T47D (cell line): ENCODE measurements around the gene FPR2.
"Not testable (repeated sequence)": the region's sequence is repeated elsewhere in the genome, so short reads cannot be mapped to it uniquely, and the experiment has no call there.

Source experiments
- DNase-seq, 2 experiments: peaks; one replicate each; pipeline versions ENCODE4 v3.0.0 to v3.0.0-alpha.2; 2011 to 2012; ENCODE audit warnings: low read depth in 1 of 2, low spot score in 1 of 2
- JUND ChIP-seq: IDR thresholded peaks from 2 replicates; pipeline ENCODE4 v1.6.1; 2012; ENCODE audit warnings: low read depth
- in situ Hi-C: cut with HindIII; loops from 2 replicates; pipeline ENCODE4 v1.10.0; 2016; ENCODE audit warnings: low sequenced_read_pairs, low pct_unique_long_range_greater_than_20kb

Gene FPR2

DNA sequence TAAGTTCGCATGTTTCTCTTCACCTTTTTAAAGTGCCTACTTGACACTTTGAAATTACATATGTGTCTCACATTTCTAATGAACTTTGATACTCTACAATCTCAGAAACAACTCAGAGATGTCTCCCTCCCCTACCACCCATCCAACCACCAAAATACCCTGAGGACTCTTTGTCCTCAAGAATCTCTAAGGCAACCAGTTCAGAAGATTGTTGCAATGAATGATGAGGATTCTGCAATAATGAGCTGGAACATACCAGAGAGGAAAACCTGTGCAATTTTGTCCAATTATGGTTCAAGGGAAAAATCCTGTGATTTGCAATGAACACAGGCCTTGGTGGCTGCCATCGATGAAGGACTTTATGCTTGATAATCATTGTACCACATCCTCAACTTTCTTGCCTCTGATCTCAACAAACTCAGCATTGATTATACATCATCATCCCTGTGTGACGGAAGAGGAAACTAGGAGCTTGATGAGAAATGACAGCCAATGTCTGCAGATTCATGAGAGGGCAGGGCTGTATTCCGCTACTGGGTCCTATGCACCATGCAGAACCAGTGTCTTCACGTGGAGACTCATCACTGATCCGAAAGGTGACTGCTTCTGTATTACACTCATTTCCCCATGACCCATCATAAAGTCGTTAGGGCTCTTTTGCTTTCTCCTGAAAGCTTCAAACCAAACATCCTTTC lies 10.4 kb upstream of the FPR2 start:
- no peak for DNase-seq
- TF ChIP-seq JUND: no peak
- in situ Hi-C loops: no loop called here

- no peak for TF ChIP-seq JUND
- no peak for DNase-seq
- in situ Hi-C loops: no loop called here
Measured at GRCh38 chr19:51751655-51752054, 9.3 kb upstream of the FPR2 start, which contains the start of gene FPR1. Gene FPR1, minus strand, starts transcription at chr19:51751878. Its CDS starts 4,884 bp downstream, at chr19:51746994.

GRCh38 chr19:51754109-51754508 lies 6.9 kb upstream of the FPR2 start:
- no peak for TF ChIP-seq JUND
- no peak for DNase-seq
- in situ Hi-C loops: no loop called here

DNA sequence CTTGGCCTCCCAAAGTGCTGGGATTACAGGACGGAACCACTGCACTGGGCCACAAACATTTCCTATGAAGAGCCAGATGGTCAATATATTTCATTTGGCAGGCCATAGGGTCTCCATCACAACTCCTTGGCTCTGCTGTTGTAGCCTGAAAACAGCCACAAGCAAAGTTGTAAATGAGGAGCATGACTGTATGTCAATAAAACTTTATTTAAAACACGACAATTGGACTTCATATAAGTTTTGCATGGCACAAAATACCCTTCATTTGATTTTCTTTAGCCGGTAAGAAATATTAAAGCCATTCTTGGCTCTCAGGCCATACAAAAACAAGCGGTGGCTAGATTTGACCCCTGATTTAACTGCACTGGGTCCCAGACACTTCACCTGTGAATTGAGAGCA lies 6.2 kb upstream of the FPR2 start:
- TF ChIP-seq JUND: no peak
- no peak for DNase-seq
- in situ Hi-C loops: no loop called here

- no peak for TF ChIP-seq JUND
- no peak for DNase-seq
- in situ Hi-C loops: no loop called here
Measured at GRCh38 chr19:51755571-51755970, 5.4 kb upstream of the FPR2 start.

GRCh38 chr19:51761696-51762095 lies 716 bp downstream of the FPR2 start:
- in situ Hi-C loops: no loop called here
- no peak for TF ChIP-seq JUND

DNA sequence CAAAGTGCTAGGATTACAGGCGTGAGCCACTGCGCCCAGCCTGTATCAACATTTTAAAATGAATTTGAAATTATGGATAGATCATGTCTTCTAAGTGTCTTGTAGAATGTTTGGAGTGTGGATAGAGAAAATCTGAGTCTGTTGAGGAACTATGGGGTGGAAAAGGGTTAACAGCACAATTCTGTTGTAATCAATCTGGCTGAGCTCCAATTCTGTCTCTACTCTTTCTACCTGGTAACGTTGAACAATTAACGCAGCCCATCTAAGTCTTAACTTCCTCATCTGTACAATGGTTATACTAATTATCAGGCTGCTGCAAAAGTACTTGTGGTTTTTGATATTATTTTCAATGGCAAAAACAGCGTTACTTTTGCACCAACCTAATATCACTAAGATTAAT lies 4.1 kb downstream of the FPR2 start:
- TF ChIP-seq JUND: no peak
- in situ Hi-C loops: no loop called here
- no peak for DNase-seq

More at GRCh38 chr19:51761696-51762095, 716 bp downstream of the FPR2 start:
- DNase-seq: no peak

DNA sequence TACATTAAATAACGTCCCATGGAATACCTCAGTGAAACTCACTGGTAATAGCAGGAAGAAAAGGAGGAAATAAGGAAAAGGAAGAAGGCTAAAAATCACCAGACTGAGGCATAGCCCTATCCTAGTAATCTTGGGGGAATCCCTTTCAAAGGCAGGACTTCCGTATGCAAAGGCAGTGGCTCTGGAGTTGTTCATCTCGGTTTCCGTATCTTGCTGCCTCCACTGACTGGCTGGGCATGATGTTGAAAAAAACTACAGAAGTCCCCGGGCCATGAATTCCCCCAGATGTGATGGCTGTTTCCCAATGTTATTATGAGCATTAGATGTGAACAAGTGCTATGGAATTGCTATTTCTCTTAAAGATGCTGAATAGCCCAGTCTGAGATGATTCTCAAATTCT lies 5.5 kb downstream of the FPR2 start:
- DNase-seq: no peak

GRCh38 chr19:51771376-51772130 lies 10.6 kb downstream of the FPR2 start:
- in situ Hi-C loops: no loop called here

More for the DNA sequence above, 5.5 kb downstream of the FPR2 start:
- in situ Hi-C loops: no loop called here
- no peak for TF ChIP-seq JUND

GRCh38 chr19:51772977-51773376 lies 12.0 kb downstream of the FPR2 start:
- in situ Hi-C loops: no loop called here
- TF ChIP-seq JUND: no peak
- DNase-seq: no peak

More at GRCh38 chr19:51771376-51772130, 10.6 kb downstream of the FPR2 start:
- TF ChIP-seq JUND: no peak
- DNase-seq: peak in 1 of 2 experiments; percentile 3

- DNase-seq, in situ Hi-C loops: not testable (repeated sequence)
Measured at GRCh38 chr19:51776561-51776960, 15.6 kb downstream of the FPR2 start.

GRCh38 chr19:51777570-51778462 lies 16.8 kb downstream of the FPR2 start:
- in situ Hi-C loops: no loop called here
- TF ChIP-seq JUND: no peak
- DNase-seq: peak in 1 of 2 experiments; percentile 82

- no peak for TF ChIP-seq JUND
- in situ Hi-C loops: no loop called here
- no peak for DNase-seq
Measured at GRCh38 chr19:51779181-51779580, 18.2 kb downstream of the FPR2 start.
